ENCODE measurements around the gene SLC38A10.

Gene SLC38A10

GRCh38 chr17:81277946-81278693 lies 17.0 kb downstream of the SLC38A10 start:
- TF ChIP-seq EZH2 (IDR thresholded peaks at IDR 0.05; ENCODE audit: borderline replicate concordance, low read length) (no peak), CTCF (IDR thresholded peaks at IDR 0.05; ENCODE audit: low read length) (no peak)
- H2AFZ ChIP-seq (ENCODE audit: low read length) = no peak overlapping the region

GRCh38 chr17:81277421-81277820 lies 17.7 kb downstream of the SLC38A10 start:
- H3K4me2 ChIP-seq (ENCODE audit: low read length) = no peak overlapping the region
- no peaks in the 10 kb centered on the region for H3K79me2 ChIP-seq (ENCODE audit: insufficient read depth, low read length)
- H4K20me1 ChIP-seq (ENCODE audit: insufficient read depth, low read length) = no peaks in the 10 kb centered on the region
- no peaks in the 10 kb centered on the region for H3K9me3 ChIP-seq (ENCODE audit: low read length)
- H3K36me3 ChIP-seq (ENCODE audit: insufficient read depth, low read length) = peaks cover 41% of the 10 kb centered on the region
- no peaks in the 10 kb centered on the region for H3K27me3 ChIP-seq (ENCODE audit: insufficient read depth, low read length)
- TF ChIP-seq EZH2 (IDR thresholded peaks at IDR 0.05; ENCODE audit: borderline replicate concordance, low read length) (no peak), CTCF (IDR thresholded peaks at IDR 0.05; ENCODE audit: low read length) (no peak)
- H3K4me3 ChIP-seq (ENCODE audit: low read depth, low read length, poor library complexity, severe bottlenecking) = no peak overlapping the region
- H3K9ac ChIP-seq (ENCODE audit: low read length) = no peak overlapping the region
- H2AFZ ChIP-seq (ENCODE audit: low read length) = no peak overlapping the region
- H3K4me1 ChIP-seq (ENCODE audit: insufficient read depth, low read length, severe bottlenecking) = peaks cover 10% of the 10 kb centered on the region
- H3K9me2 ChIP-seq (ENCODE audit: low read depth, low read length) = no peaks in the 10 kb centered on the region
- no peaks in the 10 kb centered on the region for H3F3A ChIP-seq (ENCODE audit: insufficient read depth, low read length)
- no peak overlapping the region for H3K27ac ChIP-seq (ENCODE audit: low read depth, low read length, poor library complexity, severe bottlenecking)

More at GRCh38 chr17:81277946-81278693, 17.0 kb downstream of the SLC38A10 start:
- Histone ChIP-seq H3K9me2 (ENCODE audit: low read depth, low read length) (no peaks in the 10 kb centered on the region), H3K4me2 (ENCODE audit: low read length) (no peak overlapping the region), H3K4me1 (ENCODE audit: insufficient read depth, low read length, severe bottlenecking) (peaks cover 10% of the 10 kb centered on the region), H3K9ac (ENCODE audit: low read length) (no peak overlapping the region), H3K4me3 (ENCODE audit: low read depth, low read length, poor library complexity, severe bottlenecking) (no peak overlapping the region), H3K27ac (ENCODE audit: low read depth, low read length, poor library complexity, severe bottlenecking) (no peak overlapping the region), H3K79me2 (ENCODE audit: insufficient read depth, low read length) (no peaks in the 10 kb centered on the region), H3K9me3 (ENCODE audit: low read length) (no peaks in the 10 kb centered on the region), H3K27me3 (ENCODE audit: insufficient read depth, low read length) (no peaks in the 10 kb centered on the region), H3F3A (ENCODE audit: insufficient read depth, low read length) (no peaks in the 10 kb centered on the region), H4K20me1 (ENCODE audit: insufficient read depth, low read length) (no peaks in the 10 kb centered on the region), H3K36me3 (ENCODE audit: insufficient read depth, low read length) (peaks cover 34% of the 10 kb centered on the region)

GRCh38 chr17:81276781-81277180 lies 18.3 kb downstream of the SLC38A10 start:
- no peaks in the 10 kb centered on the region for H4K20me1 ChIP-seq (ENCODE audit: insufficient read depth, low read length)
- no peak overlapping the region for H3K9ac ChIP-seq (ENCODE audit: low read length)
- no peak overlapping the region for H2AFZ ChIP-seq (ENCODE audit: low read length)
- TF ChIP-seq CTCF (IDR thresholded peaks at IDR 0.05; ENCODE audit: low read length) (no peak), EZH2 (IDR thresholded peaks at IDR 0.05; ENCODE audit: borderline replicate concordance, low read length) (no peak)
- H3K9me2 ChIP-seq (ENCODE audit: low read depth, low read length) = no peaks in the 10 kb centered on the region
- peaks cover 42% of the 10 kb centered on the region for H3K36me3 ChIP-seq (ENCODE audit: insufficient read depth, low read length)
- no peaks in the 10 kb centered on the region for H3K27me3 ChIP-seq (ENCODE audit: insufficient read depth, low read length)
- no peak overlapping the region for H3K4me3 ChIP-seq (ENCODE audit: low read depth, low read length, poor library complexity, severe bottlenecking)
- H3K9me3 ChIP-seq (ENCODE audit: low read length) = no peaks in the 10 kb centered on the region
- no peak overlapping the region for H3K4me2 ChIP-seq (ENCODE audit: low read length)
- no peaks in the 10 kb centered on the region for H3F3A ChIP-seq (ENCODE audit: insufficient read depth, low read length)
- H3K27ac ChIP-seq (ENCODE audit: low read depth, low read length, poor library complexity, severe bottlenecking) = no peak overlapping the region
- H3K79me2 ChIP-seq (ENCODE audit: insufficient read depth, low read length) = no peaks in the 10 kb centered on the region
- peaks cover 10% of the 10 kb centered on the region for H3K4me1 ChIP-seq (ENCODE audit: insufficient read depth, low read length, severe bottlenecking)

Measured in OCI-LY1 (cell line).